SIG-M5 (cell line): ENCODE results near the gene COL21A1.
"Not testable (repeated sequence)": the region's sequence is repeated elsewhere in the genome, so short reads cannot be mapped to it uniquely, and the experiment has no call there.

Experiments
- DNase-seq: peaks from one replicate; lab custom pipeline; 2025; lab: John Stamatoyannopoulos, UW

Gene COL21A1

GRCh38 chr6:56246881-56247653 lies at the start of gene COL21A1:
Gene COL21A1 (minus strand): TSS chr6:56247580. CDS start chr6:56182618, 64,962 bp downstream.
- no peak for DNase-seq

- no peak for DNase-seq
These were observed 46.4 kb upstream of the COL21A1 start for GRCh38 chr6:56293781-56294180.

- no peak for DNase-seq
These were observed 45.3 kb upstream of the COL21A1 start for GRCh38 chr6:56292505-56293181.

- DNase-seq: no peak
These were observed 44.0 kb upstream of the COL21A1 start for GRCh38 chr6:56291302-56291917.

DNA sequence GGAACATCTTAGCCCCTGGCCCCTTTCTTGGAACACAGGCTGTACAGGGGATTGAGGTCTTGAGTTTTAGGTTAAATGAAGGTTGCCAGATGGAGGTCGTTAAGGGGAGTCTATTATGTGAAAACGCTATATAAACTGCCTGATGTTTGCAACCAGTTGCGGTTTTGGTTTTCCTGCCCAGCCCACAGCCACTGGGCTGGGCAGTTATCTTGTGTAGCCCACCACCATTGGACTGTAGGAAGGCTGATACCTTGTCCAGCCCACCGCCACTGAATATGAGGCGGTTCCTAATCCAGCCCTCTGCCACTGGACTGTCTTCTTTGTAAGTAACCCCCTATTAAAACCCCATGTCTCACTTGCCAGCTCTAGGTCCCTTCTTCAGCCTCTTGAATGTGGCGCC lies 42.3 kb upstream of the COL21A1 start:
- DNase-seq: no peak

DNA sequence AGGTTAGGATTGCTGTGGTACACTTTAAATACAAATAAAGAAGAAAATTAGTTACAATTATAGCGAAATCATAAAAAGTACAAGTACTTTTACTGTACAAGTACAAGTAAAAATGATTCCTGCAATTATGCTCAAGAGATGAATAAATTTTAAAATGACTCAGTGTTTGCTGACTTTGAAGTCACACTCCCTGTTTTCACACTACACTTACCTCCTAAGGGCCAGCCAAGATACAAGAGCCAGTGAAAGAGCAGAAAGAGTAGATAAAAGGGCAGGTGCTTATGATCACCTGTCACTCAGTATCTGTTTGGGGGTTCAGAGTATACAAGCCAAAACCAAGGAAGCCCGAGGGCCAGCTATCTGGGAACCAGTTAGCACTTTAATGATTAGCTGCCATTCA lies 41.0 kb upstream of the COL21A1 start:
- no peak for DNase-seq

DNA sequence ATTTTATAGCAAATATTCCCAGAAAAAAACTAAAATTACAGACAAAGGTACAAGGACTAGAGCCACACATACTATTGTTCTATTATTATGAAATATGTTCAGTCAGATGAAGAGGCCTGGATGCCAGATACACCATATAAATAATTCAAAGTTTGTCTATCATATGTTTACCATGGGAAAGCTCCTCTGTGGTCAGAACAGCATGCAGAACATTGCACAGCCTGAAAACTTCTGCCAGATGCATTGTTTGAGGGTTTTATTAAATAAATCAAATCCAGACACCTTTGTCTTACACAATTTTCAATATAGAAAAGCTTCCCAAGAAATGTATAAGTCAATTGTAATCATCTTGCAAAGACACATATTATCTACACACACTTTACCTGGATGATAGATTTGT lies 35.0 kb upstream of the COL21A1 start:
- DNase-seq: no peak

DNA sequence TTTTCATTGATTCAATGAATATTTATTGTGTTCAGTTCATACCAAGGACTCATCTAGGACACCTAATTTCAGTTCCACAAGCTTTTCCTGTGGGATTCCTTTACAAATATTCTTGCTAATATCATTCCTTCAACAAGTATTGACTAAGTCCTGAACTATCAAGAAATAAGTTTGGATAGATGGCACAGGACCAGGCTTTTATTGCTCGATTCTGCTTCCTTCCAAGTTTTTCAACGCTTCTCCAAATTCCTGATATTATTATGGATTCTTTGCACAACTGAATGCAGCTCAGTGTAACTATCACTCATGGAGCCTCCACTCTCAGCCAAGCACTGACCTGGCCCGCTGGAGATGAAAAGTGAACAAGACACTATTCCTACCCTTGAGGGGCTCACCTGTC lies 32.7 kb upstream of the COL21A1 start:
- DNase-seq: no peak

- DNase-seq: no peak
These were observed 32.1 kb upstream of the COL21A1 start for GRCh38 chr6:56279331-56280080.

- DNase-seq: no peak
These were observed 30.8 kb upstream of the COL21A1 start for GRCh38 chr6:56278171-56278591.

- no peak for DNase-seq
These were observed 23.5 kb upstream of the COL21A1 start for GRCh38 chr6:56270812-56271441.

GRCh38 chr6:56268266-56268665 lies 20.9 kb upstream of the COL21A1 start:
- no peak for DNase-seq

- no peak for DNase-seq
These were observed 18.6 kb upstream of the COL21A1 start for GRCh38 chr6:56266011-56266410.

- no peak for DNase-seq
These were observed 16.4 kb upstream of the COL21A1 start for GRCh38 chr6:56263596-56264315.

- not testable (repeated sequence) for DNase-seq
These were observed 13.2 kb upstream of the COL21A1 start for GRCh38 chr6:56260593-56260992.

DNA sequence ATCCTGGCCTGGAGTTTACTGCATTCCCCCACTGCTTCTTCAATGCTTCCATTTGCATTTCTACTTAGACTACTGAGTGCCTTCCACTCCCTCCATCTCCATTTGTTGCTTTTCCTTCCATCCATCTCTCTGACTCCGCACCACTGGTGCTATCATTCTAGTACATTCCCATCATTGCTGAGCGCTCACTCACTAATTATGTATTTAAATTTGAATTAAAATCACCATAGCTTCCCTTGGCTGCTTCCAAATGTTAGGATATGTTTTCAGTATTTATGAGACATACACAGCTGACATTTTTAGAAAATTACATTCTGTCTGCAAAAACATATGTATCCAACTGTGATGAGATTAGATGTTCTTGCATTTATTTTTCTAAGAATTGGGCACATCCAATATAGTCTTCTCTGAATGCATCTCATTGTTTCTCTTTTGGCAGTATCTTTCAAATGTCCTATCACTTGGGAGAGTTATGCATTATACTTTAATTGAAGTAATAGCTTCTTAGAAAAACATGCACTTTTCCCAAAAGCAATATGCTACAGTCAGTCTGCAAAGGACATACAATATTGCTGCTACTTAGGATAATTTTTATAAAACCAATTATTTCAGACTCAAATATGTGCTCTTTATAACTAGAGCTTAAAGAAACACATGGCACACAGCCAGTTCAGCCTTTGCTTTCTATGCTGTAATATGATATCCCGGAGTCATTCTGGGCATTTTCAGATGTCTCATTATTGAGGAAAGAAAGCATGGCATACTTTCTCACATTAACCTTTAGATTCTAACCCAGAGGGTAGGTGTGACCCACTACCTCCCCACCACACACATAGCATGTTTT lies 12.1 kb upstream of the COL21A1 start:
- DNase-seq: no peak

DNA sequence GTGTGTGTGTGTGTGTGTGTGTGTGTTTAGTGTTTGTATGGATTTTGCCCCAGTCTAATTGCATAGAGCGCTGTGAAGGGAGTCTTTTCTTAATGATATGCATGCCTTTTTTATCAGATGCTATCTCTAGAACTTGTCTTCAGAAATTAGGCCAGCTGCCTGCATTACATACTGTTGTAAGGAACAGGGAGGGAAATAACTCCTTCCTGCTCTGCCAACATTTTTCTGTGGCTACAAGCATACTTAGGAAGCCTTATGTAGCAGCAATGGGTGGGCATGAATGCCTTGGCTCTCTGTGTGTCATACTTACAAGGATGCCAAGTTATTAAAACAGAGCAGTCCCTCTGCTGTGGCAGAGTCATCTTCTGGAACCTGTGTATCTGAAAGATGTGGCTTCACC lies 8.0 kb upstream of the COL21A1 start:
- DNase-seq: no peak

DNA sequence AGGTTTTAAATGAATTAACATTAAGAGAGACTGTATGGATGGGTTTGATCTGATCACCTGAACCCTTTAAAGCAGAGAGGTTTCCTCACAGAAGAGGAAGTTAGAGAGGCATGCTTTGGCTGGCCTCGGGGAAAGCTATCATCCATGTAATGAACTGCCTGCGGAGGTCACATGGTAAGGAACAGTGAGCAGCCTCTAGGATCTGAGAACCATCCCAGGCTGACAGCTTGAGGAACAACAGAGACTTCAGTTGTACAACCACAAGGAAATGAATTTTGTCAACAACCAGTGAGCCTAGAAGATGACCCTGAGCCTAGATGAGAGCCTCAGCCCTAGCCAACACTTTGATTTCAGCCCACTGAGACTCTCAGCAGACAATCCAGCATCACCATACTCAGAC lies 2.9 kb upstream of the COL21A1 start:
- DNase-seq: no peak

- no peak for DNase-seq
These were observed 308 bp upstream of the COL21A1 start for GRCh38 chr6:56247654-56248122.

GRCh38 chr6:56246541-56246880 lies 869 bp downstream of the COL21A1 start:
- no peak for DNase-seq
